Right ventricle myocardium superior (tissue), 1 donor: ENCODE results near the gene USP6NL. TPM values are rescaled to one million over a fixed set of nuclear protein-coding genes. Genes with fewer than 3 reads are reported as not detected.
A peak's percentile ranks its signal among the peaks of the same experiment; 100 is the strongest.
"Not testable (repeated sequence)": the region's sequence is repeated elsewhere in the genome, so short reads cannot be mapped to it uniquely, and the experiment has no call there.

Experiments
- ATAC-seq: fragments of 200-7000 bp; cut with Tn5 transposase; one replicate; pipeline ENCODE4 v1.9.1; 2020; ENCODE audit warnings: mild to moderate bottlenecking; ENCODE audit not compliant: poor library complexity
- DNase-seq: peaks from one replicate; pipeline ENCODE4 v3.0.0-alpha.2; 2020
- intact Hi-C: fragments of 100-400 bp; cut with DNase I; formaldehyde crosslinking; loops from one replicate; pipeline ENCODE4 v1.11.2; 2022
- long read RNA-seq: library from polyadenylated mRNA; unstranded; transcript quantifications from one replicate; pipeline ENCODE4 v2.0.0, GENCODE V29; 2021
- total RNA-seq: library from RNA; stranded (reverse); fragmentation: NEBNext Ultra II Directional; extraction: Animal tissue kit (Norgen Biotek cat#: 25700); gene quantifications from one replicate; pipeline ENCODE4 v1.2.1, GENCODE V29; 2021
- donor health status: DM: no; HTN: yes; CAD: no; lungs with severe emphysema.

USP6NL gene
- 5.2 TPM for total RNA-seq
- long read RNA-seq, full-length matches to known transcripts: 3 of 7 reads
- long read RNA-seq, partial matches to known transcripts: 4 of 7 reads
- long read RNA-seq, other reads (novel, unspliced or antisense): 0 of 7 reads

GRCh38 chr10:11611248-11612020 is at the start of gene USP6NL:
TSS of gene USP6NL (minus strand) at chr10:11611650. CDS start at chr10:11597634, 14,016 bp downstream.
- peak; percentile 99 for ATAC-seq
- intact Hi-C loops: loop anchor here (10.0 kb wide), 2 partner anchors 87 to 143 kb away; no protein-coding TSS in a partner anchor
- DNase-seq: peak; percentile 93

- ATAC-seq: no peak
- intact Hi-C loops: no loop called here
- DNase-seq: no peak
Measured at GRCh38 chr10:11658801-11659368, 47.4 kb upstream of the USP6NL start.

GRCh38 chr10:11655836-11656235 is 44.4 kb upstream of the USP6NL start:
- ATAC-seq (no peak), DNase-seq (no peak)
- intact Hi-C loops: no loop called here

- ATAC-seq (no peak), DNase-seq (no peak)
- intact Hi-C loops: no loop called here
Measured at GRCh38 chr10:11654659-11655058, 43.2 kb upstream of the USP6NL start.

GRCh38 chr10:11653758-11654471 is 42.5 kb upstream of the USP6NL start:
- DNase-seq (no peak), ATAC-seq (no peak)
- intact Hi-C loops: no loop called here

GRCh38 chr10:11647676-11648075 is 36.2 kb upstream of the USP6NL start:
- DNase-seq (no peak), ATAC-seq (no peak)
- intact Hi-C loops: no loop called here

- ATAC-seq (no peak), DNase-seq (no peak)
- intact Hi-C loops: no loop called here
Measured at GRCh38 chr10:11646450-11646849, 35.0 kb upstream of the USP6NL start.

- ATAC-seq: no peak
- DNase-seq: no peak
- intact Hi-C loops: no loop called here
Measured at GRCh38 chr10:11643039-11643438, 31.6 kb upstream of the USP6NL start.

- ATAC-seq: no peak
- intact Hi-C loops: no loop called here
- no peak for DNase-seq
Measured at GRCh38 chr10:11642566-11642965, 31.1 kb upstream of the USP6NL start.

GRCh38 chr10:11639849-11640764 is 28.7 kb upstream of the USP6NL start:
- intact Hi-C loops: no loop called here
- no peak for DNase-seq
- ATAC-seq: peak; percentile 53

GRCh38 chr10:11639362-11639761 is 27.9 kb upstream of the USP6NL start:
- DNase-seq: no peak
- intact Hi-C loops: no loop called here
- ATAC-seq: no peak

- intact Hi-C loops: no loop called here
- no peak for ATAC-seq
- no peak for DNase-seq
Measured at GRCh38 chr10:11638055-11638698, 26.7 kb upstream of the USP6NL start.

GRCh38 chr10:11636697-11637303 is 25.4 kb upstream of the USP6NL start:
- DNase-seq (no peak), ATAC-seq (no peak)
- intact Hi-C loops: no loop called here

GRCh38 chr10:11631890-11632587 is 20.6 kb upstream of the USP6NL start:
- intact Hi-C loops: no loop called here
- DNase-seq: no peak

GRCh38 chr10:11631291-11631690 is 19.8 kb upstream of the USP6NL start:
- no peak for DNase-seq
- intact Hi-C loops: no loop called here
- no peak for ATAC-seq

More at GRCh38 chr10:11631890-11632587, 20.6 kb upstream of the USP6NL start:
- no peak for ATAC-seq

GRCh38 chr10:11629731-11630130 is 18.3 kb upstream of the USP6NL start:
- ATAC-seq (no peak), DNase-seq (no peak)
- intact Hi-C loops: no loop called here

- intact Hi-C loops: not testable (repeated sequence)
Measured at GRCh38 chr10:11627941-11628340, 16.5 kb upstream of the USP6NL start.

More at GRCh38 chr10:11627941-11628340, 16.5 kb upstream of the USP6NL start:
- not testable (repeated sequence) for ATAC-seq, DNase-seq
